MV-4-11 (cell line): ENCODE data around the gene PADI2.
"Not testable (repeated sequence)": the region's sequence is repeated elsewhere in the genome, so short reads cannot be mapped to it uniquely, and the experiment has no call there.

ENCODE experiments used
- DNase-seq: peaks from one replicate; lab custom pipeline; 2025; lab: John Stamatoyannopoulos, UW

The PADI2 gene

DNA sequence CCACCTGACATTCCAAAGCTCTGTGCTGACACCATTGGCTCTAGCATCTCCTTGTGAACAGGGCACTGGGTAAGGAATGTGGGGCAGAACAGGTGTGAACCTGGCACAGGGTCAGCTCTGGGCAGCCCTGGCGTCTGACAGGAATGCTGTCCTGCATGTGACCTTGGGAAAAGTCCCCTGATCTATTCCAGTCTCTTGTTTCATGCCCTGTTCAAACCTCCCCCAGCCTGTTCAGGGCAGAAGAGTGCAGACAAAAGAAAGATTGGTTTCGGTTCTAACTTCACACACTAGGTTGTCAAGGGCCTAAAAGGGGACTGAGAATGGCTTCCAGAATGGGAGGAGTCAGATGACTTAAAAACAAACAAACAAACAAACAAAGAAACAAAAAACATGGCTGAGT lies 37.8 kb downstream of the PADI2 start:
- no peak for DNase-seq

DNA sequence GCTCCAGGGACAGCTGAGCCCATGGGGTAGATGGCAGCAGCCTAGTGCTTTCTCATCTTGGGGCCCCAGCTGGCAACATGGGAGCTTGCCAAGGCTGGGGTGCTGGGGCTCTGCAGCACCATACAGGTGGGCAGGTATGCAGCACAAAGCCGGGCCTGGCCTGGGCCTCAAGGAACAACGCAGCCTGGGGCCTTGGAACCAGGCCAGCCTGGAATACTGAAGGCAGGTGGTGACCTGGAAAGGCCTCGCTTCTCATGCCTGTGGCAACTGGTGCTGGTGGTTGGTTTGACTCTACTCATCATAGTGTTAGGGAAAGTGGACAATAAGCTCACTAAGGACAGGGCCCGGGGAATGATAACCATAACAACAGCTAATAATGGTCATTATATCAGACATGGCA lies 38.4 kb downstream of the PADI2 start:
- no peak for DNase-seq

DNA sequence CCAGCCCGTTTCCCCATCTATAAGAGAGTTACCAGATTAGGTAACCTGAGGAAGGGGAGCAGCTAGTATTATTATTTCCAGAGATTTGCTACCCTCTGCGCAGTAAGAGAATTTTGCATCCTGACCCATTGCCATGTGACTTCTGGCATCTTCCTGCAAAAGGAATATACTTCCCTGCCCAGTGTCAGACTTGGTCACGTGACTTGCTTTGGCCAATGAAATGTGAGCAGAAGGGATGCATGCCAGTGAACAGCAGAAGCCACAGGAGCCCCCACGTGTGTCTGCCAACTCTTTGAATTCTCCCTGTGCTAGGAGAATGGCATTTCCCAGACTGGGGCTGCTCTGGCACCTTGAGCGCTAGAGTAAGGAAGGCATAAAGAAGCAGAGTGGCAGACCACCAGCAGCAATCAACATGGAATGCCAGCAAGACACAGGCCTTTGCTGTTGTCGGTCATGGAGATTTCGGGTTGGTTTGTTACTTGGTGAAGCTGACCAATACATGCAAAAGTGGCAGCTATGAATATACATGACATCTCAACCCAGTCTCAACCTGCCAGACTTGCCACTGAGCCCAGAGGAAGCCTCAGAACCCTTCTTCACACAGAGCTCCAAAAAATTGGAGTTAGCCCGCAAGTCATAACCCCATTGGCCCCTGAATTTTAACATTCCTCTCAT lies 39.0 kb downstream of the PADI2 start:
- DNase-seq: no peak

DNA sequence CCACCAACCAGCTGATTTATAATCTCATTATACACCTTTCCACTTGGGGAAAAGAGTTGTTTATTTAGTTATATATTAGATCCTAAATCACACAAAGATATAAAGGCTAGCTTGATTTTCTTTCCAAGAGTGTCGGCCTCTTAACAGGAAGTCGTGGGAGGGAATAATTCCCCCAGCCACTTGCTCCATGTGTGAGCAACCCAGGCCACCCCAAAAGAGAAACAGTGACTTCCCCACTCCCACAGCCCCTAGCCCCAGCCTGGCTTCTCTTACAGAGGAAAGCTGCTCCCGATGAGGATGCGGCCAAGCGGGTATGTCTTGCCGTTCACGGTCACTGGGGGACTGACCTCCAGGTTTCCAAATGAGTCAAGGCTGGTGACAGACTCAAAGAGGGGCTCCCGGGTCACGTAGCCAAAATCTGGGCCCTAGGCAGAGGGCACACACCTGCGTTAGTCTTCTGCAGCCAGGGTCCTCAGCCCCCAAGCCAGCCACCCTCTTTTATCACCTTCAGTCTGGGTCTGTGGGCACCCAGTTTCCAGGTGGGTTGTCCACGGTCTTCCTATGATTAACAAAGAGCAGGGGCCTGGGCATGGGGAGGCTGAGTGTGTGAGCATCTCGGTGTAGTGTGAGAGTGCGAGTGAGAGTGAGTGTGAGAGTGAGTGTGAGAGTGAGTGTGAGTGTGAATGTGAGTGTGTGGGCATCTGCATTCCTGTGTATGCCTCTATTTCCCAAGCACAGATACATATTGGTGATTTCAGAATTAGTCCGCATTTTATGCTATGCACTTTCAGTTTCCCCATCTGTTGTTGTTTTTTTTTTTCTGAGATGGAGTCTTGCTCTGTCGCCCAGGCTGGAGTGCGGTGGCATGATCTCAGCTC lies 40.0 kb downstream of the PADI2 start:
- DNase-seq: no peak

DNA sequence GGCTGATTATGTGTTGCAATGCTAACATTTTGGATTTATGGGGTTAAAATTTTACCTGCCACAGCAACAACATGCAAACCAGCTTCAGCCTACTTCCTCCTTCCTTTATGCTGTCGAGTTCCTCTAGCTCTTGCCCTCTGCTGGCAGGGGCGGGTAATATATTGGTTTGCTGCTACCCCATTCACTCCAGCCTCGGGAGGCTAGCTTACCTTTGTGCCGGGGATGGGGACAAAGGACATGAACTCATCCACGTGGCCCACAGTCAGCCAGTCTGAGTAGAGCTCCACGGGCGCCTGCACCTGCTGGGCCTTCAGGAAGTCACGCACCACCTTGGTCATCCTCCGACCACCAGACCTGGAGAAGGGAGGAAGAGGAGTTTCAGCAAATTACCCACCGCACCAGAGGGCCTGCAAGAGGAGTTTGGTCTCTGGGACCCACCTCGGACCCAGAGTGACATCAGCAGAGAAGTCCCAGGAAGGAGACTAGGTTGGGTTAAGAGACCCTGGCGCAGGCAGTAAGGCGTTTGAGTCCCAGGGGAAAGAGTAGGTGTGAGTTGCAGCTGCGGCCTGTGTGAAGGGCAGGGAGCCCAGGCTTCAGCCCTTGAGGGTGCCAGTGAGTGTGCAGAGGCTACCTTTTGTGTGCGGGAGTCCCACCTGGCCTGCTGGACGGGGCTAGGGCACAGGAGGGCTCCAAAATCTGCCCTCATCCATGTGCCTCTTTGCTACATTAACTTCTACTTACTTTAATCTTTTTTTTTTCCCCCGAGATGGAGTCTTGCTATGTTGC lies 43.6 kb downstream of the PADI2 start:
- peak; percentile 57 for DNase-seq

DNA sequence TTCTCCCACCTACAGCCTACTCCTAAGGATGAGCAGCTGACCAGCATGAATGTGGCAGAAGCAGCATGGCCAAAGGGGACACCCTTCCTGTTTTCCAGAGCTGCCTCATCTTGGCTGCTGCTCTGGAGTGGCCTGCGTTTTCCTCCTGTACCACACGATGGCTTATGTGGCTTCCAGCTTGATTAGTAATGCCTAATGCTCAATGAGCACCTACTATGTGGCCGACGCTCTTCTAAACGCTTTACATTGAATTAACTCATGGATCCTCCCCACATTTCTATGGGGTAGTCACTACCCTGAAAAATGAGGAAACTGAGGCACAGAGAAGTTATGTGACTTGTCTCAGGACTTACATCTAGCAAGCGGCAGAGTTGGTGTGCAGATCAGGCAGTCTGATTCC lies 47.5 kb downstream of the PADI2 start:
- no peak for DNase-seq

DNA sequence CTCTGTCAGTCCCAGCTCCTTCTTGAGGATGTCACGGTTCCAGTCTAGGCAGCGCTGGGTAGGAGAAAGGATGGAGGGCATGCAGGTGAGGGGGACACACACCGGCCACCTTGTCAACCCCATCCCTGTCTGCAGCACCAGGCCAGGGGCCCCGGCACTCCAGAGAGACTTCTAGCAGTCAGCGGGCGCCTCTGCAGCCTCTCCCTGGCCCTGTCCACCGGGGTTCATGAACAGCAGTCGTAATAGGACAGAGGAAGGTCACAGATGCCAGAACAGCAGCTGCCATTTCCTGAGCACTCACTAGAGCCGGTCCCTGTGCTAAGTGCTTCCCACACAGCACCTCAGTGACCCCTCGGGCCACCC lies 49.1 kb downstream of the PADI2 start:
- no peak for DNase-seq

DNA sequence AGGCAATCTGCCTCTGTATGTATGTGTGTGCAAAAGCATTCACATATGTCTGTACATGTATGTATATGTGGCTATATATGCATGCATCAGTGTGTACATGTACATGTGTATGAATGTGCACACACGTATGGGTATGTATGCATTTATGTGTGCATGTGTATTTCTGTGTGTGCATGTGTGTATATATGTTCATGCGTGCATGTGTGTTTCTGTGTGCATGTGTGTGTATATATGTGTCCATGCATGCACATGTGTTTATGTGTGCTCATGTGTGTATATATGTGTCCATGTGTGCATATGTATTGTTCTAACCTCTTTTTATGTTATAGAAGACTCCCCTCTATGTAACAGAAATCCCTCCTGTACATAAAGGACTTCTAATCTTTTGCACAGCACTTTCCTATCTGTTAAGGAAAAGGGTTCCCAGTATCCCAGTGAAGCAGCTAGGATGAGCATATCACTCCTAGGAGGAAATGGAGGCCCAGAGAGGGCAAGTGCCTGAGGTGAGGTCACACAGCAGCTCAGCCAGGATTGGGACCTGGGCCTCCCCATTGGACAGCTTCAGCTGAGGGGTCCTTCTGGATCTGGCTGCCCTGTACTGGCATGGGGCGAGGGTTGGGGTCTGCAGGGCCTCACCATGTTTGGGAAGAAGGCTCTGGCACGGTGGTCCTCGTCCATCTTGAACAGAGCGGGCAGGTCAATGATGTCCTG lies 49.6 kb downstream of the PADI2 start:
- DNase-seq: no peak

DNA sequence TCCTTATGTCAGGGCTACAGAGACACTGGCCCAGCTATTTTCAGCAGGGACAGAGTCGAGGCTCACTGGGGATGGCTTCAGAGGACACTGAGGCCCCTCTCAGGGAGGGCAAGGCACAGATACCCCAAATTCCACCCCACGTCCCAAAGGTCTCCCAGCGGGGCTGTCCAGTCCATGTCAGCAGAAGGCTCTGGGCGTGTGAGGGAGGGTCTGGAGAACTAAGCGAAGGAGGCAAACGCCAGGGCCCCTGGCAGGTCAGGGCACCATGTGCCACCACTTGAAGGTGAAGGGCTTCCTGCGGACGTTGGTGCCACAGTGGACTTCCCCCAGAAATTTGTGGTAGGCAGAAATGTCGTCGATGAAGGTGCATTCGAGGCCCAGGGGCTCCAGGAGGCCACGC lies 50.5 kb downstream of the PADI2 start:
- no peak for DNase-seq

DNA sequence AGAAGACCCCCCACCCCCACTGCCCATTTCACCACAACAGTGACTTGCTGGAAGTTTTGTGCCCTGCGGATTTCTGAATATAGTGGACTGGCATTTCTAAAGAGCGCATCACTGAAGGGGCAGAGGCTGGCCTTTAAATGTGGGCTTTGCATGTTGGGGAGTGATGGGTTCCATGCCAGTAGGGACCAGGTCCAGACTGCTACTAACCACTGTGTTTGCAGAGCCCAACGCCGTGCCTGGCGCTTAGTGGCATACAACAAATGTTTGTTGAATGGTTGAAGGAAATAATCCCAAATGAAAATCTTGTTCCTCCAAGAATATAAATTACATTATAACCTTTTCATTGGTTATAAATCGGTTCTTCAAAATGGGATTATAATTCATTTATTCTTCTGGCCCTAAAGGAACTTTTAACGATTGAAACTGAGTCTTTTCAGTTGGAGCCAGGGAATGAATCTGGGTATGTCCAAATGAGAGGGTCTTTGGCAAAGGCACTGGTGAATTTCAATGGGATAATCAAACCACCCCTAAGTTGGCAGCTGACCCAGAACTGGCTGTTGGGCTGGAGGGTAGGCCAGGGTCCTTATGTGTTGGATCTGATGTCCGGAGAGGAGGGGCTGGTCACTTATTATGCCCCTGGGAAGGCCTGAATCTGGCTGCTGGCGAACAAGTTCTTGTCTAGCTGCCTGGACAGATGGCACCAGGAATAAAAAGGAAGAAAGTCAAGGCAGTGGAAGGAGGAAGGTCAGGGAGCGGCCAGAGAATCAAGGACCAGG lies 51.6 kb downstream of the PADI2 start:
- no peak for DNase-seq

DNA sequence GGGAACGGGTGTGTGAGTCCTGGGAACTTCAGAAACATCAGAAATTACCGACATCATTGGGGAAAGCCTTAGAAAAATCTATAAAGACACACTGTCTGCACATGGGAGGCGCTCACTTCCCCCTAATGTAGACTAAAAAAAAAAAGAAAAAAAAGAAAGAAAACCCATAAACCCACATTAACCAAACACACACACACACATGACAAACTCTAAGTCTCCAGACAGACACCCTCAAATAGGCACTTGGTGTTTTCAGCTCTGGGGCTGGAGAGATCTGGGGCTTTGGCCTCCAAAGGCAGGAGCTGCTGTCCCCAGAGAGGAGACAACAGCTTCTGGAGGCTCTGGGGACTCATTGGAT lies 52.2 kb downstream of the PADI2 start:
- DNase-seq: peak; percentile 88

DNA sequence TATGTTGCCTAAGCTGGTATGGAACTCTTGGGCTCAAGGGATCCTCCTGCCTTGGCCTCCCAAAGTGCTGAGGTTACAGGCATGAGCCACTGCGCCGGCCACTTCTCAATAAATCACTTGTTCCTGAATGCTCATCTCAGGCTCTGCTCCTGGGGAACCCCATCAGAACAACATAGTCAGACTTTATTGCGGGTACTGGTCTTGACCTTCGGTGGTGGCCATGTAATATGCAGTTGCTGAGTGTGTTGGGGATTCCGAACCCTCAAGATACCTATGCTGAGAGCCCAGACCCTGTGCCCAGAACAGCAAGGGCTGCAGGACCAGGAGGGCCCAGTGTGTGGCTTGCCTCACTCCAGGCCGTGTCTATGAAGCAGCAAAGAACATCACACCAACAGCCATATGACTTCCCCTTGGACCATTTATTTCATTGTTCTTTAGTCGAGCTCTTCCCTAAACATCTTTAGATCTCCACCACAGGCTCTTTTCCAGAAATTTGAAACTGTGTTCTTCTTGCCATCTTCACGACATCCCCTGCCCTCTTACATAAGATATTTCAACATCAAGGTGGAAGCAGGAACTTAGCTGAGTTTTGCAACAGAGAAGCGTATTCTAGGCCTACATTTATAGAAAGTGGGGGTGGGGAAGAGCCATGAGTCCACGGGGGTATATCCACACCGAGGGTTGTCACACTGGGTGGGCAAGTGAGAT lies 52.7 kb downstream of the PADI2 start:
- DNase-seq: peak; percentile 95

DNA sequence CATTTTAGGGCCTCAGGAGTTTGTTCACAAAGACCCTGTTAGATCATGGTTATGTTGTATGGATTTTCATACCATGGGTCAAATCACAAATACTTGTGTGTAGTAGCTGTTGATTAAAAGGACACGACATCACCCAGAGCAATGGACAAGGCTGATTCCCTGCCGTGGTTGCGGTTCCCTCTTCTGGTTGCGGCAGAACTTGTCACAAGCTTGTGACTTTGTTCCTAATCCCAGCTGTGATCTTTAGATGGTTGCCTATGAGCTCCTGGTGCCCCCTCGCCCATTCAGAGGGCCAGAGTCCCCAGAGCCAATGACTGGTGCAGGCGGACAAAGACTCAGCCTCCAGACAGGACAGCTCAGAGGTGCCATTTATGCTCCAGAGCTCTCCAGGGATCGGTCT lies 53.6 kb downstream of the PADI2 start:
- DNase-seq: peak; percentile 45

DNA sequence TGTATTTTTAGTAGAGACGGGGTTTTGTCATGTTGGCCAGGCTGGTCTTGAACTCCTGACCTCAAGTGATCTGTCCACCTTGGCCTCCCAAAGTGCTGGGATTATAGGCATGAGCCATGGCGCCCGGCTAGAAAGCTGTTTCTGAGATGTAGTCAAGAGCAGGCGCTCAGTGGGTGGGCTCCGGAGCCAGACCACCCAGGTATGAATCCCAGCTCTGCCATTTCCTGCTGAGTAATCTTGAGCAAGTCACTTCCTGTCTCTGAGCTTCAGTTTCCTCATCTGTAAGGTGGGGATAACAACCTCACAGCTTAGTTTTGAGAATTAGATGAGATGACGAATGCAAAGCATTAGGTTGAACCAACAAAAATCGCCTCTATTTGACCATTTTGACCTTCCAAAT lies 56.5 kb downstream of the PADI2 start:
- DNase-seq: not testable (repeated sequence)

DNA sequence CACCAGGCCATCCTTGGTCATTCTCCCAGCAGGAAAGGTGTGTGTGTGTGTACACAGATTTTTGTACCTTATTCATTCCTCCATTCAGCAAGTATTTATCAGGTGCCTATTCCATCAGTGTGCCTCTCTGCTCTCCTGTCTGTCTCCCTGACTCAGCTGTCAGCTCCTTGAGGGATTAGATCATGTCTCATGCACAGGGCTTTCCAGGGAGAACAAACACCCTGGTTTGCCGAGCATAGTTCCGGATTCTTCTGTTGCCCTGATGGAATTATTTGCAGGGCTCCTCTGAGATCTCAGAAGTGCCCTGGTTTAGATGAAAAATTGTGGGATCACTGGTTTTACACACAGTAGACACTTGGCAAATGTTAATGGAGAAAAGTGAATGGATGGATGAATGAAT lies 57.4 kb downstream of the PADI2 start:
- no peak for DNase-seq

DNA sequence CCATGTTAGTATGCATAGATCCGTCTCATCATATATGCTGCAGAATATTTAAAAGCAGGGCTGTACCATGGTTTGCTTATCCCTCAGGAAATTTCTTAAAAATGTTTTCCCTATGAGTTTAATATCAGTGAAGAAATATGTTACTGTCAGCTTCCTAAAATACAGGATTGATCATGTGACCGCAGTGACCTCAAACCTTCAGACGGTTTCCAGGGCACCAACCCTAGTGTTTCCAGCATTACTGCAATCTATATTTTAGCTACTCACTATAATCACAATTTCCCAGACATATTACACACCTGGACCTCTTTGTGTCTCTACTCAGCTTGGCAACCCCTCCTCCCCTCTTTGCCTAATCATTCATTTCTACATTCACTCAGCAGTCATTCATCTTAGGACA lies 57.8 kb downstream of the PADI2 start:
- DNase-seq: peak; percentile 54

DNA sequence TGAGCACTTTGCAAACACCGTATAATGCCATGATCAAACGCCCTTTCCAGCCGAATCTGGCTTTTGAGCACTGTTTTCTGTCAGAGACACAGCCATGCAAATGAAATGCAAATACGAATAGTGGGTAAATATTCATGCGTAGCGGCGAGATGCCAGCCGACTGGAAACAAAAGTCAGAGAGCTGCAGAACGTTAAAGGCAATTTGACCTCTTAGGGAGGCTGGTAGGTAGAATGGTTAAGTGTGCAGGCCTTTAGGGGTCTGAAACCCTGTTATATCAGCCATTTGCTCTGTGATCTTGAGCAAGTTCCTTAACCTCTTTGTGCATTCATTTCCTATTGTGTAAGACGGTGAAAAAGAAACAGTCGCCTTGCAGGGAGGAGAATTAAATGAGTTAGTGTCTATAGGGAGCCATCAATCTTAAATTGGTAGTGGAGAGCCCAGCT lies 58.9 kb downstream of the PADI2 start:
- peak; percentile 80 for DNase-seq

DNA sequence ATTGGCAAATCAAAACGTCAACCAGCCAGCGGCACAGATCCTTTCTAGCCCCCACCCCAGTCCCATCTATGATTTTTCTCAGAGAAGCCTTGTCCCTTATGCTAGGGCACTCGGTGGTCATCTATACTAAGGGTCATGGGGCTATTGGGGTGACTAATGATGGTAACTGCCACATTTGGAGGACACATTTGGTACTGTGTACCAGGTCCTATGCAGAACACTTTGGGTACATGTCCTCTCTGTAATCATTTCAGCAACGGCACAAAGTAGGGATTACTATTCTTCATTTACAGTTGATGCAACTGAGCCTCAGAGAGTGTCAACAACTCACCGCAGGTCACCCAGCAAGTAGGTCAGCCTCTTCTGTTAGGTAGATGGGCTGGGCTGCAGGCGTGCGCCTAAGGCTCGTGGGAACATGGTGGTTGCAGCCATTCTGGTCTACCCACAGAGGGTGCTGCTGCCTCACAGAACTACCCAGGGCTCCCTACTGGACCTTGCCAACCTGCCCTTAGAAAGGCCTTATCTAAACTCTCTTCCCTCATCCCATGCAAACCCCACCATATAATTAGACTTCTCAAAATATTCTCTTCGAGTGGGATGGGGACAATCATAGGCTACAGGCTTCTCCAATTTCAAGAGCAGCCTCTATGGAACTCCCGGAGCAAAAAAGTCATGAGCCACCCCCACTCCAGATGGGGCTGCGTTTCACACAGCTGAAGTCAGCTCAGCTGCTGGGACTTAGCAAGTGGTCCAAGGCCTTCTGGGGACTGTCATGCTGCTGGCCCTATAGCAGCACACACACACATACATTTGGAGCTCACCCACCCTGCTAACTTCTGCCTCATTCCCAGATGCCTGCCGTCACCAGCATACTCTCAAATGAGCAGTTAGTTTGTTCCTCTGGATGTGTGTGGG lies 59.6 kb downstream of the PADI2 start:
- peak; percentile 72 for DNase-seq

DNA sequence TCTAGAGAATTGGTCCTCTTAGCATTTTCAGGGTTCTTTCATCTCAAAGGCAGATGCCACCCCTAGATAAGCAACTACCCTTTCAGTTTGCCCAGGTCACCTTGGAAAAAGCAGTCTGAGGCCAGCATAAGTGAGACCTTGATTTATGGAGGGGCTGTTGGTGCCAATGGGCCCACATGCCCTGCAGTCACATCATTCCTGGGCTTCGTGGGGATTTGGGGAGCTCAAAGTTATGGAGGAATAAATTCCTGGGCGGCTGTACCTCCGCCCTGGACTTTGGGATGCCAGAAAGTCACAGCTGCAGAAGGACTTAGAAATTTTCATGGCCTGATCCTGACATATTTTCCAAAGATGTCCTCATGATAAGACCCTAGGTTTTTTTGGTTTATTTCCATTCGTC lies 62.7 kb downstream of the PADI2 start:
- no peak for DNase-seq

DNA sequence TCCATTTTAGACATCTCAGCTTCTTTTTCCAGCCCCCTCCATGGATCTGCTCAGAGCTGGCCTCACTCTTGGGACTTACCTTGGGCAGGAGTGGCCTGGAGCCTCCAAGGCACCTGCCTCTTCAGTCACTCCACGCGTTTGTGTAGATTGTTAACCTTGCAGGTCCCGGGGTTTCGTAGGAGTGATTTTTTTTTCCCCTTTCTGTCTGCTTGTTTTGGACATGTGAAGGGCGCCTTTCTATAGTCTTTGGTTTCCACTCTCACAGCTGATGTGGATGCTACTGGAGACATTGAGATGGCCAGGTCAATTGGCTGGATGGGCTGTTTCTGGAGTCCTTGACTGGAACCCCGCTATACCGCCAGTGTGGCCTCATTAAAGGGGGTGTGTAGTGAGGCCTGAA lies 63.5 kb downstream of the PADI2 start:
- DNase-seq: no peak
